ENCODE data around the gene BDP1. TPM values are rescaled to one million over a fixed set of nuclear protein-coding genes. Genes with fewer than 3 reads are reported as not detected.
A peak's percentile ranks its signal among the peaks of the same experiment; 100 is the strongest.
"Not testable (repeated sequence)": the region's sequence is repeated elsewhere in the genome, so short reads cannot be mapped to it uniquely, and the experiment has no call there.

The BDP1 gene
- polyA plus RNA-seq (2011; rRNA removed): 3.7 and 8.3 TPM in 2 replicates
- 5.9 and 7.6 TPM in 2 replicates for polyA minus RNA-seq (2011; rRNA and poly(A)+ RNA removed)

- POLR2A ChIA-PET: no interaction called here
- DNase-seq (ENCODE audit: low read depth): peak; percentile 52
- peak within 1 kb of the TSS; percentile 78 for H3K4me3 ChIP-seq (ENCODE audit: low read depth, low read length)
- TF ChIP-seq, protein P1, sequence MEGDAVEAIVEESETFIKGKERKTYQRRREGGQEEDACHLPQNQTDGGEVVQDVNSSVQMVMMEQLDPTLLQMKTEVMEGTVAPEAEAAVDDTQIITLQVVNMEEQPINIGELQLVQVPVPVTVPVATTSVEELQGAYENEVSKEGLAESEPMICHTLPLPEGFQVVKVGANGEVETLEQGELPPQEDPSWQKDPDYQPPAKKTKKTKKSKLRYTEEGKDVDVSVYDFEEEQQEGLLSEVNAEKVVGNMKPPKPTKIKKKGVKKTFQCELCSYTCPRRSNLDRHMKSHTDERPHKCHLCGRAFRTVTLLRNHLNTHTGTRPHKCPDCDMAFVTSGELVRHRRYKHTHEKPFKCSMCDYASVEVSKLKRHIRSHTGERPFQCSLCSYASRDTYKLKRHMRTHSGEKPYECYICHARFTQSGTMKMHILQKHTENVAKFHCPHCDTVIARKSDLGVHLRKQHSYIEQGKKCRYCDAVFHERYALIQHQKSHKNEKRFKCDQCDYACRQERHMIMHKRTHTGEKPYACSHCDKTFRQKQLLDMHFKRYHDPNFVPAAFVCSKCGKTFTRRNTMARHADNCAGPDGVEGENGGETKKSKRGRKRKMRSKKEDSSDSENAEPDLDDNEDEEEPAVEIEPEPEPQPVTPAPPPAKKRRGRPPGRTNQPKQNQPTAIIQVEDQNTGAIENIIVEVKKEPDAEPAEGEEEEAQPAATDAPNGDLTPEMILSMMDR (IDR thresholded peaks at IDR 0.05; ENCODE audit: insufficient read depth, low read depth, low read length): peak; percentile 31; the same call in 1 of the 2 replicates
- H3K27me3 ChIP-seq (ENCODE audit: control insufficient read depth, insufficient read depth, low read length): 0 out of 2 replicates have a peak, but pooled peaks cover 2% of the 10 kb centered on the region
- H3K36me3 ChIP-seq (ENCODE audit: control insufficient read depth, insufficient read depth, low read length): no peaks in the 10 kb centered on the region
- CTCF ChIA-PET: interaction anchor here (0.6 kb wide), 1 partner anchor 22 kb away, joined by 3 read pairs; no protein-coding TSS in a partner anchor
These were observed at the start of gene BDP1 for GRCh38 chr5:71455427-71456361. Gene BDP1 (plus strand): TSS chr5:71455651. CDS start chr5:71455878, 227 bp downstream.

GRCh38 chr5:71410088-71410487 is 45.4 kb upstream of the BDP1 start:
- not testable (repeated sequence) for H3K27me3 ChIP-seq (ENCODE audit: control insufficient read depth, insufficient read depth, low read length)

DNA sequence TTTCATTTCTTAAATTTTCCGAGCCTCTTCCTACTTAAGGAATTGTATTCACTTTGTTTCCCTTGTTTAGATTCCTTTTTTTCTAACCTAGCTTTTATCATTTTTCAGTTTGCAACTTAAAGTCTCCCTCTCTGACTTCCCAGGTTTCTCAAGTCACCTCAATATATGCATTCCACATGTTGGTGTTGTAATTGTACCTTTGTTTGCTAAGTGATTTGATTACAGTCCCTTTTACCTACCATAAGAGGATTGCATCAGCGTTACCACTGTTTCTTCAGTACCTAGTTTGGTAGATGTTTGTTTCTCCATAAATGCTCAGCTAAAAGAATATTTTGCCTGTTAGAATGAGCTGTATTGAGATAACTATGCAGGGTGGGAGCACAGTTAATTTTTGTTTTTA is 39.8 kb upstream of the BDP1 start:
- DNase-seq (ENCODE audit: low read depth); H3K27me3 ChIP-seq (ENCODE audit: control insufficient read depth, insufficient read depth, low read length); CTCF ChIA-PET; H3K4me3 ChIP-seq (ENCODE audit: low read depth, low read length); POLR2A ChIA-PET; H3K36me3 ChIP-seq (ENCODE audit: control insufficient read depth, insufficient read depth, low read length): not testable (repeated sequence)

More at GRCh38 chr5:71410088-71410487, 45.4 kb upstream of the BDP1 start:
- H3K36me3 ChIP-seq (ENCODE audit: control insufficient read depth, insufficient read depth, low read length); DNase-seq (ENCODE audit: low read depth); POLR2A ChIA-PET; H3K4me3 ChIP-seq (ENCODE audit: low read depth, low read length); CTCF ChIA-PET: not testable (repeated sequence)

DNA sequence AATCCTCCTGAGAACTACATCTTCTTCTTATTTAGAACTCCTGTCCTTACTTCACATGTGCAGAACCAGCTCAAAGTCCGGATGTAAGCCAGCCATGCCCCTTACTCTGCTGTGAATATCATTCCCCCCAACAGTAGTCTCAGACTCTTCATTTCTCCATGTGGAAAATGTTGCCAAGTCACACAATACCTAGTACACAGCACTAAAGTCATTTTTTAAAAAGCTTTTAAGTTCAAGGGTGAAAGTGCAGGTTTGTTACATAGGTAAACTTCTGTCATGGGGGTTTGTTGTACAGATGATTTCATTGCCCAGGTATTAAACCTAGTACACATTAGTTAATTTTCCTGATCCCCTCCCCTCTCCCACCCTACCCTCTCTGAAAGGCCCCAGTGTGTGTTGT is 37.4 kb upstream of the BDP1 start:
- H3K27me3 ChIP-seq (ENCODE audit: control insufficient read depth, insufficient read depth, low read length); POLR2A ChIA-PET; H3K4me3 ChIP-seq (ENCODE audit: low read depth, low read length); DNase-seq (ENCODE audit: low read depth); CTCF ChIA-PET; H3K36me3 ChIP-seq (ENCODE audit: control insufficient read depth, insufficient read depth, low read length): not testable (repeated sequence)

GRCh38 chr5:71421278-71421677 is 34.2 kb upstream of the BDP1 start:
- CTCF ChIA-PET; H3K4me3 ChIP-seq (ENCODE audit: low read depth, low read length); H3K27me3 ChIP-seq (ENCODE audit: control insufficient read depth, insufficient read depth, low read length); H3K36me3 ChIP-seq (ENCODE audit: control insufficient read depth, insufficient read depth, low read length); POLR2A ChIA-PET; DNase-seq (ENCODE audit: low read depth): not testable (repeated sequence)

GRCh38 chr5:71423896-71424295 is 31.6 kb upstream of the BDP1 start:
- H3K27me3 ChIP-seq (ENCODE audit: control insufficient read depth, insufficient read depth, low read length); CTCF ChIA-PET; H3K36me3 ChIP-seq (ENCODE audit: control insufficient read depth, insufficient read depth, low read length); DNase-seq (ENCODE audit: low read depth); H3K4me3 ChIP-seq (ENCODE audit: low read depth, low read length); POLR2A ChIA-PET: not testable (repeated sequence)

GRCh38 chr5:71426686-71427474 is 28.6 kb upstream of the BDP1 start:
- CTCF ChIA-PET; DNase-seq (ENCODE audit: low read depth); POLR2A ChIA-PET; H3K27me3 ChIP-seq (ENCODE audit: control insufficient read depth, insufficient read depth, low read length); H3K4me3 ChIP-seq (ENCODE audit: low read depth, low read length); H3K36me3 ChIP-seq (ENCODE audit: control insufficient read depth, insufficient read depth, low read length): not testable (repeated sequence)

- DNase-seq (ENCODE audit: low read depth); CTCF ChIA-PET; H3K36me3 ChIP-seq (ENCODE audit: control insufficient read depth, insufficient read depth, low read length); POLR2A ChIA-PET; H3K27me3 ChIP-seq (ENCODE audit: control insufficient read depth, insufficient read depth, low read length); H3K4me3 ChIP-seq (ENCODE audit: low read depth, low read length): not testable (repeated sequence)
These were observed 23.0 kb upstream of the BDP1 start for GRCh38 chr5:71432410-71432809.

GRCh38 chr5:71434825-71435224 is 20.6 kb upstream of the BDP1 start:
- H3K36me3 ChIP-seq (ENCODE audit: control insufficient read depth, insufficient read depth, low read length); POLR2A ChIA-PET; DNase-seq (ENCODE audit: low read depth); H3K27me3 ChIP-seq (ENCODE audit: control insufficient read depth, insufficient read depth, low read length); H3K4me3 ChIP-seq (ENCODE audit: low read depth, low read length); CTCF ChIA-PET: not testable (repeated sequence)

DNA sequence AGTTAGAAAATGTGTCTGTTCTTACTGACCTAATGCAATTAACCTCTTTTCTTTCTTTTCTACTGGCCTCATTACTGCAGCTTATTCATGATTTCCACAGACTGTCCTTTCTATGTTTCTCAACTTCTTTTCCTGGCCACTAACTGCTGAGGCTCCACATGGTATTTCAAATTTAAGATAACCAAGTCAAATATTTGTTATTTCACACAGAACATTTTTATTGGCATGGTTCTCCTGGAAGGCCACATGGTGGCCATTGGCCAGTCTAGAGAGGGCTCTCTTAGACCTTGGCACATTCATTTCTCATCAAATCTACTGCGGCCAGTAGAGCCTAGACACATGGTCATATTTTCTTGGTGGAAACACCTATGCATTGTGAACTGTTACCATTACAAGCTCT is 13.9 kb upstream of the BDP1 start:
- H3K27me3 ChIP-seq (ENCODE audit: control insufficient read depth, insufficient read depth, low read length); POLR2A ChIA-PET; H3K36me3 ChIP-seq (ENCODE audit: control insufficient read depth, insufficient read depth, low read length); CTCF ChIA-PET; DNase-seq (ENCODE audit: low read depth); H3K4me3 ChIP-seq (ENCODE audit: low read depth, low read length): not testable (repeated sequence)

- POLR2A ChIA-PET; H3K36me3 ChIP-seq (ENCODE audit: control insufficient read depth, insufficient read depth, low read length); DNase-seq (ENCODE audit: low read depth); H3K27me3 ChIP-seq (ENCODE audit: control insufficient read depth, insufficient read depth, low read length); H3K4me3 ChIP-seq (ENCODE audit: low read depth, low read length); CTCF ChIA-PET: not testable (repeated sequence)
These were observed 11.6 kb upstream of the BDP1 start for GRCh38 chr5:71443891-71444290.

- POLR2A ChIA-PET; H3K36me3 ChIP-seq (ENCODE audit: control insufficient read depth, insufficient read depth, low read length); H3K4me3 ChIP-seq (ENCODE audit: low read depth, low read length); H3K27me3 ChIP-seq (ENCODE audit: control insufficient read depth, insufficient read depth, low read length); DNase-seq (ENCODE audit: low read depth); CTCF ChIA-PET: not testable (repeated sequence)
These were observed 10.4 kb upstream of the BDP1 start for GRCh38 chr5:71445015-71445414.
